ENCODE measurements around the gene FRMD4A.

Gene FRMD4A

DNA sequence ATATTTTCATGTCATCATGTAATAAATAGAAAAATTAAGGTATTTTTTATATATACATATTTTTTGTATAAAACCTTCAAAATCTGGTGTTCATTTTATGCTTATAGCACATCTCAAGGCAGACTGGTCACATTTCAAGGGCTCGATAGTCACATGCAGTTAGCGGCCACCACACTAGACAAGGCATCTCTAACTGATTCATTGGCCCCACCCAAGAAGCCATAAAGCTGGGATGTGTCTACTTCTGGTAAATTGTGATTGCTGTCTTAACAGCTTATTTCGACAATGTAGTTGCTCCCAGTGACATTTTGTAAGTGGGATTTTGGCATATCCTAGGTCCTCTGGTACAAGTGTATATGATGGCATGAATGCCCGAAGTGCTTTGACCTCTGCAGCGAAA, 168.7 kb downstream of the FRMD4A start:
- Histone ChIP-seq H3K27me3 (replicated peaks; ENCODE audit: insufficient read depth, low read length) (no peaks in the 10 kb centered on the region), H3K4me1 (ENCODE audit: low read length) (no peaks in the 10 kb centered on the region), H3K27ac (ENCODE audit: low read length) (no peak overlapping the region), H3F3A (ENCODE audit: insufficient read depth, low read length) (no peaks in the 10 kb centered on the region), H4K20me1 (ENCODE audit: insufficient read depth, low read length) (no peaks in the 10 kb centered on the region), H3K36me3 (replicated peaks; ENCODE audit: insufficient read depth, low read length) (no peaks in the 10 kb centered on the region), H3K9me2 (replicated peaks; ENCODE audit: insufficient read depth, low read length) (no peaks in the 10 kb centered on the region), H3K4me3 (ENCODE audit: low read length) (no peak overlapping the region), H3K4me2 (ENCODE audit: low read depth, low read length) (no peak overlapping the region), H3K9ac (ENCODE audit: low read length) (no peak overlapping the region), H3K79me2 (ENCODE audit: low read length) (no peaks in the 10 kb centered on the region), H2AFZ (ENCODE audit: low read length) (no peak overlapping the region), H3K9me3 (replicated peaks; ENCODE audit: insufficient read depth, low read length) (no peaks in the 10 kb centered on the region)
- no peak for DNase-seq
- TF ChIP-seq, protein P1, sequence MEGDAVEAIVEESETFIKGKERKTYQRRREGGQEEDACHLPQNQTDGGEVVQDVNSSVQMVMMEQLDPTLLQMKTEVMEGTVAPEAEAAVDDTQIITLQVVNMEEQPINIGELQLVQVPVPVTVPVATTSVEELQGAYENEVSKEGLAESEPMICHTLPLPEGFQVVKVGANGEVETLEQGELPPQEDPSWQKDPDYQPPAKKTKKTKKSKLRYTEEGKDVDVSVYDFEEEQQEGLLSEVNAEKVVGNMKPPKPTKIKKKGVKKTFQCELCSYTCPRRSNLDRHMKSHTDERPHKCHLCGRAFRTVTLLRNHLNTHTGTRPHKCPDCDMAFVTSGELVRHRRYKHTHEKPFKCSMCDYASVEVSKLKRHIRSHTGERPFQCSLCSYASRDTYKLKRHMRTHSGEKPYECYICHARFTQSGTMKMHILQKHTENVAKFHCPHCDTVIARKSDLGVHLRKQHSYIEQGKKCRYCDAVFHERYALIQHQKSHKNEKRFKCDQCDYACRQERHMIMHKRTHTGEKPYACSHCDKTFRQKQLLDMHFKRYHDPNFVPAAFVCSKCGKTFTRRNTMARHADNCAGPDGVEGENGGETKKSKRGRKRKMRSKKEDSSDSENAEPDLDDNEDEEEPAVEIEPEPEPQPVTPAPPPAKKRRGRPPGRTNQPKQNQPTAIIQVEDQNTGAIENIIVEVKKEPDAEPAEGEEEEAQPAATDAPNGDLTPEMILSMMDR (IDR thresholded peaks at IDR 0.05; ENCODE audit: low read length), result no peak
- TF ChIP-seq EZH2 (optimal IDR thresholded peaks at IDR 0.05; ENCODE audit: low read depth, low read length) (no peak), EZH2phosphoT487 (IDR thresholded peaks at IDR 0.05; ENCODE audit: low read length) (no peak)

DNA sequence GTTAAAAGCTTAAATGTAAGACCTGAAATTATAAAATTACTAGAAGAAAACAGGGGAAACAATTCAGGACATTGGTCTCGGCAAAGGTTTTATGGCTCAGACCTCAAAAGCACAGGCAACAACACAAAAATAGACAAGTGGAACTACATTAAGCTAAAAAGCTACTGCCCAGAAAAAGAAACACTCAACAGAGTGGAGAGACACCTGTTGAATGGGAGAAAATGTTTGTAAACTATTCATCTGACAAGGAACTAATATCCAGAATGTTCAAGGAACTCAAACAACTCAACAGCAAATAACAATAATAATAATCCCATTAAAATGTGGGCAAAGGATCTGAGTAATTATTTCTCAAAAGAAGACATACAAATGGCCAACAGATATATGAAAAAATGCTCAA, 170.4 kb downstream of the FRMD4A start:
- H3F3A ChIP-seq (ENCODE audit: insufficient read depth, low read length), result no peaks in the 10 kb centered on the region
- H3K36me3 ChIP-seq (replicated peaks; ENCODE audit: insufficient read depth, low read length), result no peaks in the 10 kb centered on the region
- no peaks in the 10 kb centered on the region for H3K27me3 ChIP-seq (replicated peaks; ENCODE audit: insufficient read depth, low read length)
- H3K9me2 ChIP-seq (replicated peaks; ENCODE audit: insufficient read depth, low read length), result no peaks in the 10 kb centered on the region
- H2AFZ ChIP-seq (ENCODE audit: low read length), result no peak overlapping the region
- TF ChIP-seq, protein P1 (IDR thresholded peaks at IDR 0.05; ENCODE audit: low read length), result no peak
- no peak for TF ChIP-seq EZH2phosphoT487 (IDR thresholded peaks at IDR 0.05; ENCODE audit: low read length)
- TF ChIP-seq EZH2 (optimal IDR thresholded peaks at IDR 0.05; ENCODE audit: low read depth, low read length), result no peak
- H4K20me1 ChIP-seq (ENCODE audit: insufficient read depth, low read length), result no peaks in the 10 kb centered on the region
- H3K4me2 ChIP-seq (ENCODE audit: low read depth, low read length), result no peak overlapping the region
- H3K9me3 ChIP-seq (replicated peaks; ENCODE audit: insufficient read depth, low read length), result no peaks in the 10 kb centered on the region
- H3K79me2 ChIP-seq (ENCODE audit: low read length), result no peaks in the 10 kb centered on the region
- H3K4me1 ChIP-seq (ENCODE audit: low read length), result no peaks in the 10 kb centered on the region
- DNase-seq, result no peak
- no peak overlapping the region for H3K9ac ChIP-seq (ENCODE audit: low read length)
- H3K4me3 ChIP-seq (ENCODE audit: low read length), result no peak overlapping the region
- no peak overlapping the region for H3K27ac ChIP-seq (ENCODE audit: low read length)

DNA sequence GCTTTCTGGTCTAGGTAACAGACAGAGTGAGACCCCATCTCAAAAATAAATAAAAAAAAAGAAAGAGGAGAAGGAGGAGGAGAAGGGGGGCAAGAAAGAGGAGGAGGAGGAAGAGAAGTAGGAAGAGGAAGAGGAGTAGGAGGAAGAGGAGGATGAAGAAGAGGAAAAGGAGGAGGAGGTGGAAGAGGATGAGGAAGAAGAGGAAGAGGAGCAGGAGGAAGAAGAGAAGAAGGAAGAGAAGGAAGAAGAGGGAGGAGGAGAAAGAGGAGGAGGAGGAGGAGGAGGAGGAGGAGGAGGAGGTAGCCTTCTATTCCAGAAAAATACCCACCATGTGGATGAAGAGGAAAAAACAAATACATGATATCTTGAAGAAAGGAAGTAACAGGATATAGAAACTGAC, 172.1 kb downstream of the FRMD4A start:
- H3K79me2 ChIP-seq (ENCODE audit: low read length), result no peaks in the 10 kb centered on the region
- TF ChIP-seq, protein P1 (IDR thresholded peaks at IDR 0.05; ENCODE audit: low read length), result no peak
- TF ChIP-seq EZH2 (optimal IDR thresholded peaks at IDR 0.05; ENCODE audit: low read depth, low read length) (no peak), EZH2phosphoT487 (IDR thresholded peaks at IDR 0.05; ENCODE audit: low read length) (no peak)
- no peaks in the 10 kb centered on the region for H3K36me3 ChIP-seq (replicated peaks; ENCODE audit: insufficient read depth, low read length)
- no peak overlapping the region for H2AFZ ChIP-seq (ENCODE audit: low read length)
- H3K4me2 ChIP-seq (ENCODE audit: low read depth, low read length), result no peak overlapping the region
- no peaks in the 10 kb centered on the region for H3K27me3 ChIP-seq (replicated peaks; ENCODE audit: insufficient read depth, low read length)
- H3K9ac ChIP-seq (ENCODE audit: low read length), result no peak overlapping the region
- DNase-seq, result no peak
- H3K4me1 ChIP-seq (ENCODE audit: low read length), result no peaks in the 10 kb centered on the region
- no peaks in the 10 kb centered on the region for H3F3A ChIP-seq (ENCODE audit: insufficient read depth, low read length)
- no peak overlapping the region for H3K4me3 ChIP-seq (ENCODE audit: low read length)
- no peaks in the 10 kb centered on the region for H4K20me1 ChIP-seq (ENCODE audit: insufficient read depth, low read length)
- no peaks in the 10 kb centered on the region for H3K9me3 ChIP-seq (replicated peaks; ENCODE audit: insufficient read depth, low read length)
- H3K27ac ChIP-seq (ENCODE audit: low read length), result no peak overlapping the region
- H3K9me2 ChIP-seq (replicated peaks; ENCODE audit: insufficient read depth, low read length), result no peaks in the 10 kb centered on the region

Data from MM.1S (cell line).